HL-60 (cell line): Measurements from ENCODE around the gene GHDC.

Experiments used
- CTCF ChIP-seq: IDR thresholded peaks from one replicate; pipeline ENCODE4 v1.5.1; 2011; ENCODE audit warnings: low read length, control low read depth, inconsistent platforms; ENCODE audit not compliant: insufficient read depth
- GABPA ChIP-seq: IDR thresholded peaks from 2 replicates; pipeline ENCODE4 v1.6.1; 2012; ENCODE audit warnings: low read depth
- POLR2AphosphoS5 ChIP-seq: IDR thresholded peaks from 2 replicates; pipeline ENCODE4 v1.6.1; 2012; ENCODE audit warnings: low read depth

- TF ChIP-seq POLR2AphosphoS5 (no peak), GABPA (no peak), CTCF (no peak)
These were observed 24.9 kb downstream of the GHDC start for GRCh38 chr17:42169351-42169750.
